Neural cell (in vitro differentiated cells): Measurements from ENCODE around the gene WNT7B. TPM values are rescaled to one million over a fixed set of nuclear protein-coding genes. Genes with fewer than 3 reads are reported as not detected.

ENCODE experiments used
- H2AFZ ChIP-seq: fragments of 200-600, 300-800 bp; sonication (generic), shearing (Covaris generic); 2 replicates; pipeline ENCODE4 v1.6.0; 2014; ENCODE audit warnings: low read depth, mild to moderate bottlenecking, antibody characterized with exemption, low read length, moderate library complexity
- H3F3A ChIP-seq: fragments of 200-600 bp; shearing (Covaris generic); 2 replicates; pipeline ENCODE4 v1.6.1; 2016; ENCODE audit warnings: mild to moderate bottlenecking, moderate library complexity, mixed read lengths, antibody characterized with exemption, low read length; ENCODE audit not compliant: insufficient read depth, poor library complexity, severe bottlenecking
- H3K27ac ChIP-seq: fragments of 200-600, 300-800 bp; sonication (generic), shearing (Covaris generic); 2 replicates; pipeline ENCODE4 v1.5.1; 2014; ENCODE audit warnings: mild to moderate bottlenecking, low read length, moderate library complexity
- H3K27me3 ChIP-seq: fragments of 300-800, 200-600 bp; sonication (generic), shearing (Covaris generic); 2 replicates; pipeline ENCODE4 v1.6.0; 2014; ENCODE audit warnings: mild to moderate bottlenecking, low read depth, low read length, moderate library complexity; ENCODE audit not compliant: insufficient read depth
- H3K36me3 ChIP-seq: fragments of 300-800, 200-600 bp; sonication (generic), shearing (Covaris generic); 2 replicates; pipeline ENCODE4 v1.5.1; 2014; ENCODE audit warnings: mild to moderate bottlenecking, antibody characterized with exemption, low read length, moderate library complexity; ENCODE audit not compliant: insufficient read depth
- H3K4me2 ChIP-seq: fragments of 300-800, 200-600 bp; sonication (generic), shearing (Covaris generic); 2 replicates; pipeline ENCODE4 v1.6.0; 2014; ENCODE audit warnings: mild to moderate bottlenecking, low read length
- H3K4me3 ChIP-seq: fragments of 300-800, 200-600 bp; sonication (generic), shearing (Covaris generic); 2 replicates; pipeline ENCODE4 v1.5.1; 2014; ENCODE audit warnings: mild to moderate bottlenecking, low read length, moderate library complexity
- H3K79me2 ChIP-seq: fragments of 200-600 bp; shearing (Covaris generic); replicated peaks from 2 replicates; pipeline ENCODE4 v1.6.0; 2014; ENCODE audit warnings: mild to moderate bottlenecking, low read length, moderate library complexity; ENCODE audit not compliant: insufficient read depth
- H3K9ac ChIP-seq: fragments of 300-800, 200-600 bp; sonication (generic), shearing (Covaris generic); 2 replicates; pipeline ENCODE4 v1.6.1; 2016; ENCODE audit warnings: mild to moderate bottlenecking, low read length, mixed read lengths
- H3K9me2 ChIP-seq: fragments of 200-600 bp; shearing (Covaris generic); 2 replicates; pipeline ENCODE4 v1.6.1; 2016; ENCODE audit warnings: mild to moderate bottlenecking, low read length, mixed read lengths; ENCODE audit not compliant: insufficient read depth
- H3K9me3 ChIP-seq: fragments of 200-600, 300-800 bp; sonication (generic), shearing (Covaris generic); 2 replicates; pipeline ENCODE4 v1.6.1; 2016; ENCODE audit warnings: mild to moderate bottlenecking, mixed run types, low read length, moderate library complexity, mixed read lengths
- H4K20me1 ChIP-seq: fragments of 200-600 bp; shearing (Covaris generic); 2 replicates; pipeline ENCODE4 v1.6.1; 2016; ENCODE audit warnings: mild to moderate bottlenecking, mixed run types; ENCODE audit not compliant: insufficient read depth
- CTCF ChIP-seq: fragments of 450-650 bp; IDR thresholded peaks from 2 replicates; pipeline ENCODE4 v1.5.1; 2014; ENCODE audit warnings: antibody characterized with exemption, mild to moderate bottlenecking, moderate library complexity; ENCODE audit not compliant: poor library complexity, severe bottlenecking
- EP300 ChIP-seq: fragments of 450-650 bp; conservative IDR thresholded peaks from 2 replicates; pipeline ENCODE4 v1.6.1; 2014; ENCODE audit warnings: antibody characterized with exemption, mild to moderate bottlenecking, moderate library complexity; ENCODE audit not compliant: poor library complexity, severe bottlenecking
- EZH2 ChIP-seq: fragments of 200-600, 300-800 bp; shearing (Covaris generic), sonication (generic); IDR thresholded peaks from 2 replicates; pipeline ENCODE4 v1.6.1; 2014; ENCODE audit warnings: antibody characterized with exemption, low read length, borderline replicate concordance, mild to moderate bottlenecking; ENCODE audit not compliant: insufficient read depth, poor library complexity, severe bottlenecking
- MXI1 ChIP-seq: fragments of 450-650 bp; conservative IDR thresholded peaks from 2 replicates; pipeline ENCODE4 v1.6.1; 2014; ENCODE audit warnings: antibody characterized with exemption, mild to moderate bottlenecking; ENCODE audit not compliant: poor library complexity, severe bottlenecking
- POLR2AphosphoS5 ChIP-seq: IDR thresholded peaks from 2 replicates; pipeline ENCODE4 v1.6.1; 2012
- RAD21 ChIP-seq: fragments of 450-650 bp; conservative IDR thresholded peaks from 2 replicates; pipeline ENCODE4 v1.6.1; 2014; ENCODE audit warnings: antibody characterized with exemption, mild to moderate bottlenecking, moderate library complexity
- REST ChIP-seq: IDR thresholded peaks from 2 replicates; pipeline ENCODE4 v1.6.1; 2012; ENCODE audit warnings: borderline replicate concordance
- SMC3 ChIP-seq: fragments of 450-650 bp; conservative IDR thresholded peaks from 2 replicates; pipeline ENCODE4 v1.6.1; 2014; ENCODE audit warnings: antibody characterized with exemption, mild to moderate bottlenecking, moderate library complexity; ENCODE audit not compliant: poor library complexity
- TAF1 ChIP-seq: IDR thresholded peaks from 2 replicates; pipeline ENCODE4 v1.6.1; 2012; ENCODE audit warnings: low read depth
- polyA minus RNA-seq: library from RNA; depleted of rRNA, polyadenylated mRNA; stranded (reverse); fragments of >200 nt; gene quantifications from 2 replicates; pipeline ENCODE4 v1.2.3, GENCODE V29; 2014
- polyA plus RNA-seq: library from polyadenylated mRNA; depleted of rRNA; stranded (reverse); fragments of >200 nt; gene quantifications from 2 replicates; pipeline ENCODE4 v1.2.3, GENCODE V29; 2014

WNT7B gene
- polyA plus RNA-seq = 0.16 and 0.24 TPM in 2 replicates
- polyA minus RNA-seq = 0.24 and 0.58 TPM in 2 replicates

GRCh38 chr22:45977003-45977411, at the start of gene WNT7B:
Gene WNT7B (minus strand): TSS chr22:45977162. CDS start chr22:45976754, 408 bp downstream.
- Histone ChIP-seq H3K27me3 (peaks cover 57% of the 10 kb centered on the region), H4K20me1 (no peaks in the 10 kb centered on the region), H3K9me3 (no peaks in the 10 kb centered on the region), H3K9me2 (no peaks in the 10 kb centered on the region), H3K9ac (peak within 1 kb of the TSS; percentile 12), H3K4me2 (peak within 1 kb of the TSS; percentile 35), H3K79me2 (no peaks in the 10 kb centered on the region), H3F3A (no peaks in the 10 kb centered on the region), H3K36me3 (no peaks in the 10 kb centered on the region), H2AFZ (no peak within 1 kb of the TSS), H3K4me3 (peak within 1 kb of the TSS; percentile 74), H3K27ac (no peak within 1 kb of the TSS)
- no peak for TF ChIP-seq MXI1
- TF ChIP-seq POLR2AphosphoS5 = no peak
- TF ChIP-seq RAD21 = peak; percentile 9
- TF ChIP-seq CTCF = no peak
- TF ChIP-seq EZH2 = no peak
- TF ChIP-seq REST = no peak
- no peak for TF ChIP-seq SMC3

- Histone ChIP-seq H3F3A (no peaks in the 10 kb centered on the region), H3K9me2 (no peaks in the 10 kb centered on the region), H3K27me3 (peaks cover 85% of the 10 kb centered on the region), H3K27ac (no peak overlapping the region), H3K9ac (no peak overlapping the region), H3K4me3 (no peak overlapping the region), H3K79me2 (no peaks in the 10 kb centered on the region), H3K4me2 (no peak overlapping the region), H3K36me3 (no peaks in the 10 kb centered on the region), H3K9me3 (no peaks in the 10 kb centered on the region), H4K20me1 (no peaks in the 10 kb centered on the region), H2AFZ (no peak overlapping the region)
- TF ChIP-seq CTCF (no peak), POLR2AphosphoS5 (no peak), TAF1 (no peak), REST (no peak), EZH2 (no peak), MXI1 (no peak), SMC3 (no peak), RAD21 (no peak), EP300 (no peak)
These were observed 49.3 kb upstream of the WNT7B start for GRCh38 chr22:46025973-46026898.
